Ishikawa (cell line): ENCODE measurements around the gene APOM.

Experiments
- CEBPB ChIP-seq: IDR thresholded peaks from 2 replicates; pipeline ENCODE4 v1.6.1; 2012
- CREB1 ChIP-seq: IDR thresholded peaks from 2 replicates; pipeline ENCODE4 v1.6.1; 2012; ENCODE audit warnings: low read depth
- EGR1 ChIP-seq: IDR thresholded peaks from 2 replicates; pipeline ENCODE4 v1.6.1; 2012
- EP300 ChIP-seq: IDR thresholded peaks from 2 replicates; pipeline ENCODE4 v1.6.1; 2012; ENCODE audit warnings: borderline replicate concordance
- FOXM1 ChIP-seq: IDR thresholded peaks from 2 replicates; pipeline ENCODE4 v1.6.1; 2012; ENCODE audit warnings: low read depth, borderline replicate concordance
- NFIC ChIP-seq: IDR thresholded peaks from 2 replicates; pipeline ENCODE4 v1.6.1; 2012
- RAD21 ChIP-seq: IDR thresholded peaks from 2 replicates; pipeline ENCODE4 v1.6.1; 2012; ENCODE audit warnings: low read depth
- TAF1 ChIP-seq: IDR thresholded peaks from 2 replicates; pipeline ENCODE4 v1.6.1; 2012; ENCODE audit warnings: low read depth, mild to moderate bottlenecking
- TCF12 ChIP-seq: IDR thresholded peaks from 2 replicates; pipeline ENCODE4 v1.6.1; 2012; ENCODE audit warnings: low read depth
- TEAD4 ChIP-seq: IDR thresholded peaks from 2 replicates; pipeline ENCODE4 v1.6.1; 2012
- YY1 ChIP-seq: IDR thresholded peaks from 2 replicates; pipeline ENCODE4 v1.6.1; 2012; ENCODE audit warnings: low read depth
- ZBTB7A ChIP-seq: IDR thresholded peaks from 2 replicates; pipeline ENCODE4 v1.6.1; 2012; ENCODE audit warnings: low read depth
- TF ChIP-seq, protein P1 (sequence below): IDR thresholded peaks from 2 replicates; pipeline ENCODE4 v1.6.1; 2012
- TF ChIP-seq, protein P2 (sequence below): IDR thresholded peaks from 2 replicates; pipeline ENCODE4 v1.6.1; 2012
- TF ChIP-seq, protein P3 (sequence below): IDR thresholded peaks from 2 replicates; pipeline ENCODE4 v1.6.1; 2012; ENCODE audit warnings: low read depth, mild to moderate bottlenecking

The APOM gene

DNA sequence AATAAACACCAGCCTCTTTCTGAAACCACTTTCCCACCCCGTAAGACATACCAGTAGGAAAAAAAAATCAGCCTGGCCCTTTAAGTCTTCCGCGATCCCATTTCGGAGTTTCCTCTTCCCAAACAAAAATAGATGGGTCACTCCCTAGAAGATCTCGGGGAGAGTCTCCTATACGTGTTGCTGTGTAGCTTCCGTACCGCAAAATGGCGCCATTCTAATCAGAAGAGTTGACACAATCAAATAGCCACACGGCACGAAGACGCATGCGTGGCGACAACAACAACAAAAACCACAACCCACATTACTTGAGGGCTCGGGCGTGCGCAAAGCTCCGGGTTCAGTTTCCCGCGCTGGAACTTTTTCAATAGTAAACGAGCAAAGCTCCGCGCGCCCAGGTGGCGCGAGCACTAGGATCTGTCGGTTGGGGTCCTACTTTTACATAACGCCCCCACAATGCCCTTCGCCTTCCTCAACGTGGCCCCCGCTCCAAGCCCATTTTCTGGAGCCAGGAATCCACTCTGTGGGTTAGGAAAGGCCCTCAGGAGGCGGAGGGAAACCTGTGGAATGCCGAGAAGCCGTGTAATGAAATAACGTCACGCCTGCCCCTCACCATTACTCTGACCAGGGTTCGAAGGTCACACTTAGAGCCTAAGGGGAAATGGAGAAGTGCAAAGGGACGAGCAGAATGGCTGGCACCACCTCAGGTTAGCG is 9.3 kb downstream of the APOM start, which contains the start of gene GPANK1:
Gene GPANK1 (minus strand): TSS at position 208 of the 711 bp plus-strand sequence. CDS start 519 bp downstream, outside the sequence.
- no peak for TF ChIP-seq EP300
- peak; percentile 57; the same call in 1 of the 2 replicates for TF ChIP-seq FOXM1
- peak; percentile 40; the same call in 1 of the 2 replicates for TF ChIP-seq CREB1
- TF ChIP-seq YY1 = peak; percentile 96
- TF ChIP-seq NFIC = peak; percentile 57
- TF ChIP-seq TAF1 = peak; percentile 39
- no peak for TF ChIP-seq EGR1
- TF ChIP-seq, protein P1, sequence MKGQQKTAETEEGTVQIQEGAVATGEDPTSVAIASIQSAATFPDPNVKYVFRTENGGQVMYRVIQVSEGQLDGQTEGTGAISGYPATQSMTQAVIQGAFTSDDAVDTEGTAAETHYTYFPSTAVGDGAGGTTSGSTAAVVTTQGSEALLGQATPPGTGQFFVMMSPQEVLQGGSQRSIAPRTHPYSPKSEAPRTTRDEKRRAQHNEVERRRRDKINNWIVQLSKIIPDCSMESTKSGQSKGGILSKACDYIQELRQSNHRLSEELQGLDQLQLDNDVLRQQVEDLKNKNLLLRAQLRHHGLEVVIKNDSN = no peak
- no peak for TF ChIP-seq TEAD4
- TF ChIP-seq RAD21 = no peak
- peak; percentile 61 for TF ChIP-seq CEBPB
- TF ChIP-seq, protein P2, sequence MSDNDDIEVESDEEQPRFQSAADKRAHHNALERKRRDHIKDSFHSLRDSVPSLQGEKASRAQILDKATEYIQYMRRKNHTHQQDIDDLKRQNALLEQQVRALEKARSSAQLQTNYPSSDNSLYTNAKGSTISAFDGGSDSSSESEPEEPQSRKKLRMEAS = peak; percentile 95
- TF ChIP-seq TCF12 = peak; percentile 62; the same call in 1 of the 2 replicates

DNA sequence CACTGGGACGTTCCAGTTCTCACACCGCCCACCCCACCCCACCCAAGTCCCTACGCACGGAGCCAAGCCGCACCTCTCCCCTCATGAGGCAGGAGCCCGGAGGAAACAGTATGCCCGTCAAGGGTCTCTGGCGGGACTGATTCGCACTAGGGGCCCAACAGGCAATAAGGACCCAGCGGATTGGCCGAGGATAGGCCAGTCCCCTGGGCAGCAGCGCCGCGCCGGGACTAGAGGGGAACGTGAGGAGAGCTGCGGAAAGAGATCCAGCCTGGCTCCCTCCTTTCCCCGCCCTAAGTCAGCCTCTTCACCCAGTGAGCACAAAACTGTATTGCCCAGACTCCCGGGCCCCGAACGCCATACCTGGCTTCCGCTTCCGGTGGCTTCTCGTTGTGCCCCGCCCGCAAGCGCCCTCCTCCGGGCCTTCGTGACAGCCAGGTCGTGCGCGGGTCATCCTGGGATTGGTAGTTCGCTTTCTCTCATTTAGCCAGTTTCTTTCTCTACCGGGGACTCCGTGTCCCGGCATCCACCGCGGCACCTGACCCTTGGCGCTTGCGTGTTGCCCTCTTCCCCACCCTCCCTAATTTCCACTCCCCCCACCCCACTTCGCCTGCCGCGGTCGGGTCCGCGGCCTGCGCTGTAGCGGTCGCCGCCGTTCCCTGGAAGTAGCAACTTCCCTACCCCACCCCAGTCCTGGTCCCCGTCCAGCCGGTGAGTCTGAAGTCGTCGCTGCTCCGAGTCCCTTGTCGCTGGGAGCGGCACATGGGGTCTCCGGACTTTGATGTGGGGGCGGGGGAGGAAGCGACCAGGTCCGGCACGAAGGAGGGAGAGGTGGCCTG is 10.0 kb downstream of the APOM start, which contains the start of gene CSNK2B:
Gene CSNK2B (plus strand): TSS at position 580 of the 836 bp plus-strand sequence. CDS start 752 bp downstream, outside the sequence.
- peak; percentile 60; the same call in 1 of the 2 replicates for TF ChIP-seq YY1
- TF ChIP-seq RAD21 = no peak
- peak; percentile 42; the same call in 1 of the 2 replicates for TF ChIP-seq TCF12
- TF ChIP-seq NFIC = no peak; the same call in 1 of the 2 replicates
- TF ChIP-seq CEBPB = no peak
- no peak for TF ChIP-seq FOXM1
- no peak; the same call in 1 of the 2 replicates for TF ChIP-seq EGR1
- TF ChIP-seq TEAD4 = no peak
- TF ChIP-seq ZBTB7A = peak; percentile 80; the same call in 1 of the 2 replicates
- TF ChIP-seq TAF1 = peak; percentile 75; the same call in 1 of the 2 replicates
- TF ChIP-seq, protein P3, sequence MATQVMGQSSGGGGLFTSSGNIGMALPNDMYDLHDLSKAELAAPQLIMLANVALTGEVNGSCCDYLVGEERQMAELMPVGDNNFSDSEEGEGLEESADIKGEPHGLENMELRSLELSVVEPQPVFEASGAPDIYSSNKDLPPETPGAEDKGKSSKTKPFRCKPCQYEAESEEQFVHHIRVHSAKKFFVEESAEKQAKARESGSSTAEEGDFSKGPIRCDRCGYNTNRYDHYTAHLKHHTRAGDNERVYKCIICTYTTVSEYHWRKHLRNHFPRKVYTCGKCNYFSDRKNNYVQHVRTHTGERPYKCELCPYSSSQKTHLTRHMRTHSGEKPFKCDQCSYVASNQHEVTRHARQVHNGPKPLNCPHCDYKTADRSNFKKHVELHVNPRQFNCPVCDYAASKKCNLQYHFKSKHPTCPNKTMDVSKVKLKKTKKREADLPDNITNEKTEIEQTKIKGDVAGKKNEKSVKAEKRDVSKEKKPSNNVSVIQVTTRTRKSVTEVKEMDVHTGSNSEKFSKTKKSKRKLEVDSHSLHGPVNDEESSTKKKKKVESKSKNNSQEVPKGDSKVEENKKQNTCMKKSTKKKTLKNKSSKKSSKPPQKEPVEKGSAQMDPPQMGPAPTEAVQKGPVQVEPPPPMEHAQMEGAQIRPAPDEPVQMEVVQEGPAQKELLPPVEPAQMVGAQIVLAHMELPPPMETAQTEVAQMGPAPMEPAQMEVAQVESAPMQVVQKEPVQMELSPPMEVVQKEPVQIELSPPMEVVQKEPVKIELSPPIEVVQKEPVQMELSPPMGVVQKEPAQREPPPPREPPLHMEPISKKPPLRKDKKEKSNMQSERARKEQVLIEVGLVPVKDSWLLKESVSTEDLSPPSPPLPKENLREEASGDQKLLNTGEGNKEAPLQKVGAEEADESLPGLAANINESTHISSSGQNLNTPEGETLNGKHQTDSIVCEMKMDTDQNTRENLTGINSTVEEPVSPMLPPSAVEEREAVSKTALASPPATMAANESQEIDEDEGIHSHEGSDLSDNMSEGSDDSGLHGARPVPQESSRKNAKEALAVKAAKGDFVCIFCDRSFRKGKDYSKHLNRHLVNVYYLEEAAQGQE = no peak
- peak; percentile 78; the same call in 1 of the 2 replicates for TF ChIP-seq CREB1
- TF ChIP-seq EP300 = no peak
- TF ChIP-seq, protein P2 = peak; percentile 27; the same call in 1 of the 2 replicates
- TF ChIP-seq, protein P1 = peak; percentile 77

DNA sequence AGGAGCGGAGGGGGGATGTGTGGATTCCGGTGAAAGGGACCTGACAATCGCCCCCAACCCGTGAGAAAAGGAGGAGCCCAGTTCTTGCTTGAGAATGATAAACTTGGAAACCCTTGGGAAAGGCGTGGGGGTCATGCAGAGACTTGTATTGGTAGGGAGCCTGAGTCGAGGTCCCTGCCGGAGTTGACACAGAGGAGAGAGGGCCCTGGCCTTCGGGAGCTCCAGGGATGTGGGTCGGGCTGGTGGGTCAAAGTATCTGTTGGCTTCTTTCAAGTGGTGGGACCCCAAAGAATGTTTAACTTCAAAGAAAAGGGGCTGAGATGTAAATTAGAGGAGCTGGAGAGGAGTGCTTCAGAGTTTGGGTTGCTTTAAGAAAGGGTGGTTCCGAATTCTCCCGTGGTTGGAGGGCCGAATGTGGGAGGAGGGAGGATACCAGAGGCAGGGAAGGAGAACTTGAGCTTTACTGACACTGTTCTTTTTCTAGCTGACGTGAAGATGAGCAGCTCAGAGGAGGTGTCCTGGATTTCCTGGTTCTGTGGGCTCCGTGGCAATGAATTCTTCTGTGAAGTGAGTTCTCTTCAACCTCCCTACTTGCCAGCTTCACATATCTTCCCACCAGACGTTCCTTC is 10.8 kb downstream of the APOM start:
- TF ChIP-seq TAF1 (no peak), TEAD4 (no peak), FOXM1 (no peak), YY1 (no peak), TCF12 (no peak), ZBTB7A (no peak), CREB1 (no peak), EGR1 (no peak), NFIC (no peak), RAD21 (no peak)
- TF ChIP-seq, protein P3 = no peak
- TF ChIP-seq, protein P2 = no peak

DNA sequence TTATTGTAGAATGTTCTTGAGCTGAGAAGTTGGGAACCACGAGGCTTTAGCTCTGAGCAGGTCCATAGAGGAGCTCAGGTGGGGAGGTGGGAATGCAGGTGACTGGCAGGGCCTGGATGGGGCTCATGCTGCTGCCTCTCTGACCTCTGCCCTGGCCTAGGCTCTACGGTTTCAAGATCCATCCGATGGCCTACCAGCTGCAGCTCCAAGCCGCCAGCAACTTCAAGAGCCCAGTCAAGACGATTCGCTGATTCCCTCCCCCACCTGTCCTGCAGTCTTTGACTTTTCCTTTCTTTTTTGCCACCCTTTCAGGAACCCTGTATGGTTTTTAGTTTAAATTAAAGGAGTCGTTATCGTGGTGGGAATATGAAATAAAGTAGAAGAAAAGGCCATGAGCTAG is 14.0 kb downstream of the APOM start, which contains the start of gene LY6G5B:
Gene LY6G5B (plus strand): TSS at position 301 of the 400 bp plus-strand sequence. CDS start 975 bp downstream, outside the sequence.
- TF ChIP-seq TEAD4 = no peak
- TF ChIP-seq FOXM1 = no peak
- TF ChIP-seq, protein P2 = no peak
- TF ChIP-seq NFIC = no peak
- TF ChIP-seq CEBPB = no peak
- TF ChIP-seq CREB1 = no peak
- TF ChIP-seq, protein P1 = no peak
- TF ChIP-seq, protein P3 = no peak
- TF ChIP-seq ZBTB7A = no peak
- TF ChIP-seq YY1 = no peak
- TF ChIP-seq EGR1 = no peak
- TF ChIP-seq TCF12 = no peak
- TF ChIP-seq EP300 = no peak
- no peak for TF ChIP-seq TAF1
- TF ChIP-seq RAD21 = no peak
